Lower leg skin (tissue), 3 donors: Measurements from ENCODE around the gene DUSP2.

Experiments used
- POLR2A ChIP-seq, 2 donors: fragments of 450-650 bp; IDR thresholded peaks; one replicate each; pipeline ENCODE4 v1.6.1; 2016 to 2017; ENCODE audit warnings: antibody characterized with exemption in 2 of 2, mild to moderate bottlenecking in 1 of 2, moderate library complexity in 1 of 2
- TF ChIP-seq, protein P1 (sequence below), 3 donors: fragments of 450-650 bp; IDR thresholded peaks; one replicate each; pipeline ENCODE4 v1.5.1; 2016; ENCODE audit warnings: antibody characterized with exemption in 3 of 3, mild to moderate bottlenecking in 3 of 3, moderate library complexity in 2 of 3

DNA sequence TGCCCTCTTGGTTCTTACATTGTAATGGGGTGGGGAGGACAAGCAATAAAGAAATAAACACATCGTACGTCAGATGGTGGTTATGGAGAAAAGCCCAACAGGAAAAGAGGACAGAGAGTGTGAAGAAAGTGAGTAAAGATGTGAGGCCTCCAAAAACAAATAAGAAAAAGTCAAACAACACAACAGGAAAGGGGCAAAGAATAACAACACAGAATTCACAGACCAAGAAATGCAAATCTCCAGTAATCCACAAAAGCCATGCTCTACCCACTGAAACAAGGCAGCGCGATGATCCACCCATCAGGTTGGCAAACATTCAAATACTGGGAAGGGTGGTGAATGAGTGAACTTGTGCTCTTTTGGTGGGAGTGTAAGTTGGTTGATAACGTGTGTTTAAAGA is 16.7 kb upstream of the DUSP2 start:
- TF ChIP-seq, protein P1, sequence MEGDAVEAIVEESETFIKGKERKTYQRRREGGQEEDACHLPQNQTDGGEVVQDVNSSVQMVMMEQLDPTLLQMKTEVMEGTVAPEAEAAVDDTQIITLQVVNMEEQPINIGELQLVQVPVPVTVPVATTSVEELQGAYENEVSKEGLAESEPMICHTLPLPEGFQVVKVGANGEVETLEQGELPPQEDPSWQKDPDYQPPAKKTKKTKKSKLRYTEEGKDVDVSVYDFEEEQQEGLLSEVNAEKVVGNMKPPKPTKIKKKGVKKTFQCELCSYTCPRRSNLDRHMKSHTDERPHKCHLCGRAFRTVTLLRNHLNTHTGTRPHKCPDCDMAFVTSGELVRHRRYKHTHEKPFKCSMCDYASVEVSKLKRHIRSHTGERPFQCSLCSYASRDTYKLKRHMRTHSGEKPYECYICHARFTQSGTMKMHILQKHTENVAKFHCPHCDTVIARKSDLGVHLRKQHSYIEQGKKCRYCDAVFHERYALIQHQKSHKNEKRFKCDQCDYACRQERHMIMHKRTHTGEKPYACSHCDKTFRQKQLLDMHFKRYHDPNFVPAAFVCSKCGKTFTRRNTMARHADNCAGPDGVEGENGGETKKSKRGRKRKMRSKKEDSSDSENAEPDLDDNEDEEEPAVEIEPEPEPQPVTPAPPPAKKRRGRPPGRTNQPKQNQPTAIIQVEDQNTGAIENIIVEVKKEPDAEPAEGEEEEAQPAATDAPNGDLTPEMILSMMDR (IDR thresholded peaks at IDR 0.05) = no peak
- no peak for TF ChIP-seq POLR2A (IDR thresholded peaks at IDR 0.05)
